NCI-H2081 treated with DMSO at 0.1 percent for 48 hours (cell line): ENCODE measurements around the gene PMCH.
"Not testable (repeated sequence)": the region's sequence is repeated elsewhere in the genome, so short reads cannot be mapped to it uniquely, and the experiment has no call there.

Experiments
- DNase-seq: peaks from one replicate; lab custom pipeline; 2025; lab: John Stamatoyannopoulos, UW

The PMCH gene, protein sequence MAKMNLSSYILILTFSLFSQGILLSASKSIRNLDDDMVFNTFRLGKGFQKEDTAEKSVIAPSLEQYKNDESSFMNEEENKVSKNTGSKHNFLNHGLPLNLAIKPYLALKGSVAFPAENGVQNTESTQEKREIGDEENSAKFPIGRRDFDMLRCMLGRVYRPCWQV

DNA sequence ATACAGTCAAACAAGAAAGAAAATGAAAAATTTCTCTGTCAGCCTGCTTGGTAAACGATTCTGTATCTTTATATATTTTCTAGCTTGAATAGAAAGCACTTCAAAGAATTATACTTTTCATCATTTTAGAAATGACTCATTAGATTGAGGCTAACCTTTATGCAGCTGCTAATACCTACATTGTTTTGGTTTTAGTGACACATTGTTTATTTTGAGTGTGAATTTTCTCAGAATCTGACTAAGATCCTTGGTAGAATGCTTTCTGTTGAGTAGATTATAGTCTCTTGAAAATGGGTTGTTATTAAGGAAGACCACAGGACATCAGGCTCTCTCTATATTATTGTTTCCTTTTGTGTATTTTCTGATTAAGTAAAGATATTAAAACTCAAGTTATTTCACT is at the start of gene PMCH:
Gene PMCH, minus strand, starts transcription at position 45 of the 400 bp plus-strand sequence. CDS start 63 bp downstream, outside the sequence.
- DNase-seq = no peak

DNA sequence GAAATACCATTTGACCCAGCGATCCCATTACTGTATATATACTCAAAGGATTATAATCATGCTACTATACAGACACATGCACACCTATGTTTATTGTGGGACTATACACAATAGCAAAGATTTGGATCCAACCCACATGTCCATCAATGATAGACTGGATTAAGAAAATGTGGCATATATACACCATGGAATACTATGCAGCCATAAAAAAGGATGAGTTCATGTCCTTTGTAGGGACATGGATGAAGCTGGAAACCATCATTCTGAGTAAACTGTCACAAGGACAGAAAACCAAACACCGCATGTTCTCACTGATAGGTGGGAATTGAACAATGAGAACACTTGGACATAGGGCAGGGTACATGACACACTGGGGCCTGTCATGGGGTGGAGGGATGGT is 43.2 kb upstream of the PMCH start:
- DNase-seq = not testable (repeated sequence)

DNA sequence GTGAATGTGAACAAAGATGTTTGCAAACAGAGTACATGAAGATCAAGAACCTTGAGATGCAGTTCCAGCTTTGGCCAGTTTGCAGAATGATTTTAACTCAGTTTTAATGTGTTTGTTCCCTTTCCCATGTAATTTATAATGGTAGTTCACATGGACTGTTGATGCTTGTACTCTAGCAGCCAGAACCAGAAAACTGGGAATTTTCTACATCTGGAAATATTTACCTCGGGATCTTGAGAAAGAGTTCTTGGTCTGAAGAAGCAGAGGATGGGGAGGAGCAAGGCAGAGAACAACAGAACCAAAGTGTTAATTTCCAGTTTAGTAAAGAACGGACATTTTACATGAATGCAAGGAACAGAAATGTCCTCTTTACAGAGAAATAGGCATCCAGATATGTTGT is 37.0 kb upstream of the PMCH start:
- no peak for DNase-seq

DNA sequence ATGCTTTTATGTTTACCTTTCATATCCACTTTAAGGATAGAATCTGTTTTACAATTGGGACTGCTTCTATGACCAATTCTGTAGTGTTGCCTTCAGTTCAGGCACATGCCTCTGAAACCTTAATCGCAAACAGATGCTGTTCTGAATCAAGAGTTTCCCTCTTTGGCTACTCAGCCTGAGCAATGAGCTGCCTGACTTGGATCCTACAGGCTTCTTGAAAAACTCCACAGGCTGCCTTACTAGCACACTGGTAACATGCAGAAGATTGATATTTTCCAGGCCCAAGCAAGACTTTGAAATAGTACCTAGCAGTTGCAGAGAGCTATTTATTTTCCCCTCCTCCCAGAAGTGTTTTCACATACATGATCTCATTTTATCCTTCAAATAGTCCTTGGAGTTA is 34.8 kb upstream of the PMCH start:
- no peak for DNase-seq

GRCh38 chr12:102232036-102232435 is 34.4 kb upstream of the PMCH start:
- DNase-seq = no peak

GRCh38 chr12:102227954-102228353 is 30.3 kb upstream of the PMCH start:
- DNase-seq = no peak

- DNase-seq = no peak
Observed at GRCh38 chr12:102220736-102221135, 23.1 kb upstream of the PMCH start.

GRCh38 chr12:102215992-102216691 is 18.5 kb upstream of the PMCH start:
- DNase-seq = no peak

- DNase-seq = no peak
Observed at GRCh38 chr12:102204025-102204424, 6.4 kb upstream of the PMCH start.

- DNase-seq = no peak
Observed at GRCh38 chr12:102202556-102202955, 4.9 kb upstream of the PMCH start.

- no peak for DNase-seq
Observed at GRCh38 chr12:102201436-102202061, 3.9 kb upstream of the PMCH start.

DNA sequence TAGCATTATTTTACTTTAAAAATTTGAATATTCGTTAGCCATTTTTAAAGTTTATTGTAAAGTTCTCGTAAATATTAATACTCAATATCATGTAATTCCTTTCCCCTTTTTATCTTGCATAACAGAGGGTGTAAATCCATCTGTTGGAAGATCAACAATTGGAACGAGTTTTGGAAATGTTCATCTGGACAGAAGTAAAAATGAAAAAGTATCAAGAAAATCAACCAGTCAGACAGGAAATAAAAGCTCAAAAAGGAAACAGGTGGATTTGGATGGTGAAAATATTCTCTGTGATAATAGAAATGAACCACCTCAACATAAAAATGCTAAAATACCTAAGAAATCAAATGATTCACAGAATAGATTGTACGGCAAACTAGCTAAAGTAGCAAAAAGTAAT is 1.8 kb downstream of the PMCH start:
- no peak for DNase-seq

DNA sequence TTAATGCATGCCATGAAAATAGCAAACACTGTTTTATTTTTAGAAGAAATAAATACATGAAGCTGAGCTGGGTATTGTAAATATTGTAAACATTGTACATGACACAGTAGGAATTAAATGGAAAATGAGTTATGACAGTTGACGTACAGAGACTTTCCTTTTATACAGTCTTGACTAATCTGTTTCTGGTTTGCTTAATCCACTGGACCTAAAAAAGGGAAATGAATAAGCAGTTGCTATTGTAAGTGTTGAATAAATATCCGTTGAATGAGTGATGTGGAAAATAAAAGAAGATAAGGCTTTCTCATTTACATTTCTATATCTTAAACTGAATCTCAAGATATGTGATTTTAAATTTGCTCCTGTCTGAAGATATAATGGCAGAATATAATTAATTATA is 15.0 kb downstream of the PMCH start:
- DNase-seq = no peak

DNA sequence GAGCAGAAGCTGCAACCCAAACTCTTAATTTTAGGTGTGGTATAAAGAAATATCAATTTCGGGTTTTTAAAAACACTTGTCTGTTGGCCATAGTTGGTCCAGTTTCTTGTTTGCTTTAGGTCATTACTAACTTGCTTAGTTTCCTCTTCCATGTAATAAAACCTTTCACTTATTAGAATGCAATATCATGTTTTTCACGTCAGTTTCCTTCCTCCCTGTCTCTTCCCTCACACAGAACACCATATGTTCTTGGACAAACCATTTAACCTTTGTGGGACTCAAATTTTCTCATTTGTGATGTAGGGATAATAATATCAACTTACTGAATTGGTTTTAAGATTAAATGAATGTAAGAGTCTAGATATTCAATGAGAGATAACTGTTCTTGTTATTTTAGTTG is 22.9 kb downstream of the PMCH start:
- DNase-seq = no peak

DNA sequence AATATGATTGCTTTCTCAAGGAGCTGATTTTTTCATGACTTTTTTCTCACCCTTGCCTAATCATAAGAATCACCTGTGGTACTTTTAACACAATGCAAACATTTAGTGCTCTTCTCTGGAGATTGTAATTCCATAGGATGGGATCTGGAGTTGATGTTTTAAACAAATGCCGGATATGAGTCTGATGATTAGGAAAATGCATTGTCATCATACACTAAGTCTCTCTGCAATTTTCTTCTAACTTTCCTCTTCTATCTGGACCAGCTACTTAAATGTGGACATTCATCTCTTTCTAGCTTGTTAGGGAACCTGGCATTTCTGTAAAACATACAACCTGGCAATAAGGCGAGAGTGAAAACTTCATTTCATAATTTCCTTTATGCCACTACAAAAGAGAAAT is 23.5 kb downstream of the PMCH start:
- DNase-seq = no peak

GRCh38 chr12:102172436-102172835 is 25.2 kb downstream of the PMCH start:
- no peak for DNase-seq

GRCh38 chr12:102171951-102172350 is 25.7 kb downstream of the PMCH start:
- DNase-seq = no peak

DNA sequence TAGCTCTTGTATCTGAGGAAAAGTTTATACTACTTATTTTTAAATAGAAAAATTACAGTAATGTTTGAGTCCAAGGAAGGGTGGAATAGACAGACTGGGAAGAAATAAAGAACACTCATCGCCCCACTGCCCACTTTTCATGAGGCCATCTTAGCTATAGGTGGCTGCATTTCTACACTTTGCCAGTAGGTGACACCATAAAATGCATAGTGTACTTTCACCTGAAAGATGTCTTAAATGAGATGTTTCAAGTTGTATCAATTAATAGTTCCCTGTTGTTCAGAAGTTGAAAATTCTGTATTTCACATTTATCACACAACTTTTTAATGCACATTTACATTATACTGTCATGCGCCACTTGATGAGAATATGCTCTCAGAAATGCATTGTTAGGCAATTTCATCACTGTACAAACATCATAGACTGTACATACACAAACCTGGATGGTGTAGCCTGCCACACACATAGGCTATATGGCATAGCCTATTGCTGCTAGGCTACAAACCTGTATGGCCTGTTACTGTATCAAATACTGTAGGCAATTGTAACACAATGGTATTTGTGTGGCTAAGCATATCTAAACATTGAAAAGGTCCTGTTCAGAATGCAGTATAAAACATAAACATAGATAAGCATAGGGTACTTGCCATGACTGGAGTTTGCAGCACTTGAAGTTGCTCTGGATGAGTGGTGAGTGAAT is 27.6 kb downstream of the PMCH start:
- DNase-seq = no peak

DNA sequence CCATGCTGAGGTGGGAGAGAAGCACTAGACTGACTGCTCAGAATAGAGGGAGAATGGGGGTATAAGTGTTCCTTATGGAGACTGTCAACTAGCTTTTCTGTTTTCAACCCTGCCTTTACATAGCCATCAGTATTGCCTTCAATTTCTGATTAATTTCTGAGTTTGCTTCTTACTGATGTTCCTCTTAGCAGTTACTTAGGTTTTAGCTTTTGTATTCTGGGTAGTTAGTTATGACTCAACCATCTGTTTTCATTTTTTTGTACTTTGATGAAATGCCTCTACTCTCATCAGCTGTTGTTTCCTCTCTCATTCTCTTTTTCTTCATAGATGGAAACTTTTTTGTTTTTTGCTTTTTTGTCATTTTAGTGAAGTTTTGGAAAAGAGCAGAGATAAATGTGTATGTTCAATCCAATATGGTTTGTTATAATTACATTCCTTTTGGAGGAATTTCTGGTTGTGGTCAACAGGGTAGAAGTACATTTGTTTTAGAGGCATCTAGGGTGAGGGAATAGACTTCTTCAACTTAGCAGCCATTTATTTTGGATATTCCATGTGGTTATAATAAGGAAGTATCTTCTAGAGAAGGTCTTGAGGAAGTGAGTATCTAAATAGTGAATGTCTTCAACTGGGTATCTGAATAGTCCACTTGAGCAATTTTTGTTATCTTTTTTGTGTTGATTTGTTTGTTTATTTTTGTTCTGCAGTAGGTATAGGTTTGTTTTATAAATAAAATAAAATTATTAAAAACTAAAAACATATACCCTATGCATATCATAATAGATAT is 29.6 kb downstream of the PMCH start:
- no peak for DNase-seq

- DNase-seq = no peak
Observed at GRCh38 chr12:102163383-102163782, 34.2 kb downstream of the PMCH start.

GRCh38 chr12:102155206-102155605 is 42.4 kb downstream of the PMCH start:
- DNase-seq = not testable (repeated sequence)

- not testable (repeated sequence) for DNase-seq
Observed at GRCh38 chr12:102147062-102147587, 50.5 kb downstream of the PMCH start.
